Esophagus muscularis mucosa (tissue), 4 donors: ENCODE data around the gene TFAP2A. TPM values are rescaled to one million over a fixed set of nuclear protein-coding genes. Genes with fewer than 3 reads are reported as not detected.

Experiments used
- DNase-seq: peaks from one replicate; pipeline ENCODE4 v3.0.0-alpha.2; 2017; ENCODE audit errors: extremely low spot score
- H3K27ac ChIP-seq, 4 donors: fragments of 200-600 bp; sonication (generic); replicated peaks in 1 of 4; 1 replicate in 3 of 4; 2 replicates in 1 of 4; pipeline ENCODE4 v1.5.1; 2016 to 2019; ENCODE audit warnings: mild to moderate bottlenecking in 1 of 4
- H3K27me3 ChIP-seq, 4 donors: fragments of 200-600 bp; sonication (generic); one replicate each; pipeline versions ENCODE4 v1.5.1 to v1.6.0; 2016 to 2019
- H3K36me3 ChIP-seq, 4 donors: fragments of 200-600 bp; sonication (generic); one replicate each; pipeline ENCODE4 v1.5.1; 2016 to 2019
- H3K4me1 ChIP-seq, 4 donors: fragments of 200-600 bp; sonication (generic); one replicate each; pipeline ENCODE4 v1.5.1; 2016 to 2019
- H3K4me3 ChIP-seq, 4 donors: fragments of 200-600 bp; sonication (generic); 1 replicate in 2 of 4; 2 replicates in 2 of 4; pipeline ENCODE4 v1.5.1; 2016 to 2019; ENCODE audit warnings: mild to moderate bottlenecking in 4 of 4, moderate library complexity in 1 of 4
- H3K9me3 ChIP-seq, 4 donors: fragments of 200-600 bp; sonication (generic); 1 replicate in 3 of 4; 2 replicates in 1 of 4; pipeline ENCODE4 v1.5.1; 2016 to 2019
- EP300 ChIP-seq: sonication (generic); formaldehyde crosslinking; IDR thresholded peaks from one replicate; pipeline ENCODE4 v1.6.1; 2017; ENCODE audit warnings: antibody characterized with exemption
- POLR2A ChIP-seq: fragments of 450-650 bp; IDR thresholded peaks from one replicate; pipeline ENCODE4 v1.6.1; 2017; ENCODE audit warnings: antibody characterized with exemption, moderate library complexity, mild to moderate bottlenecking, low read depth
- POLR2AphosphoS5 ChIP-seq, 2 donors: sonication (generic); formaldehyde crosslinking; IDR thresholded peaks; one replicate each; pipeline ENCODE4 v1.6.1; 2017; ENCODE audit warnings: antibody characterized with exemption in 2 of 2
- WGBS: methylation state at CpG from one replicate; pipeline ENCODE4 v1.1.5; 2018; 5-methylcytosine and 5-hydroxymethylcytosine counted together
- intact Hi-C: fragments of 100-400 bp; cut with DNase I; formaldehyde crosslinking; loops from one replicate; pipeline ENCODE4 v1.15.1; 2023
- total RNA-seq, 4 donors: library from RNA; depleted of rRNA; stranded (reverse); fragments of >200 nt; gene quantifications; one replicate each; pipeline versions ENCODE4 v1.1.0 to v1.2.1, GENCODE V29; 2016
- TF ChIP-seq, protein P1 (sequence below), 3 experiments: fragments of 200-600 bp in 2 of 3; fragments of 450-650 bp in 1 of 3; sonication (generic) in 2 of 3; IDR thresholded peaks; one replicate each; pipeline ENCODE4 v1.5.1; 2017 to 2019; ENCODE audit warnings: antibody characterized with exemption in 3 of 3, mild to moderate bottlenecking in 2 of 3, moderate library complexity in 1 of 3

The TFAP2A gene
- total RNA-seq, 4 donors from 2014 or later = 0.69 to 3.0 (median 1.3) TPM

DNA sequence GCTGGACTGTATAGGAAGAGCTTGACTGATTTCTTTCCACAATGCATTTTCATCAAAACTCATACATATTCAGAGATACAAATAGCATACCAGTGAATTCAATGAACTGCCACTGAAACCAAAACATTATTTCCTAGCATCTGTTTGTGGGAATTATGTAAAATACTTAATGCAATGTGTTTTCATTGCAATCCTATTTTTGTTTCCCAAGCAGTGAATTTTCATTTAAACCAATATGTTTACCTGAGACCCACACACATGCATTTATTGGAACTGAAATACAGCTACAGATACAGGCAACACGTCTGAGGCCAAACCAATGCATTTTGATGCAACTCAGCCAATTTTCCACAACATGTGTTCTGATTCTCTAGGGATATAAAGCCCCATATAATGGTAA is 33.2 kb upstream of the TFAP2A start:
- 47% methylated on average over 1 of the region's 1 CpG for WGBS
- no peaks in the 10 kb centered on the region for H3K36me3 ChIP-seq
- H3K27ac ChIP-seq = no peak overlapping the region
- DNase-seq = no peak
- no peaks in the 10 kb centered on the region for H3K4me1 ChIP-seq
- peaks cover 0 to 30% (median 2%) of the 10 kb centered on the region in 4 donors for H3K27me3 ChIP-seq
- intact Hi-C loops = no loop called here
- H3K9me3 ChIP-seq = no peaks in the 10 kb centered on the region
- no peak for TF ChIP-seq EP300
- no peak overlapping the region for H3K4me3 ChIP-seq

GRCh38 chr6:10446548-10446947 is 31.7 kb upstream of the TFAP2A start:
- DNase-seq = no peak
- no peak overlapping the region for H3K4me3 ChIP-seq
- WGBS = 89% methylated on average over 1 of the region's 1 CpG
- H3K27me3 ChIP-seq = peaks cover 0 to 43% (median 2%) of the 10 kb centered on the region in 4 donors
- intact Hi-C loops = no loop called here
- TF ChIP-seq POLR2A = no peak
- TF ChIP-seq, protein P1, sequence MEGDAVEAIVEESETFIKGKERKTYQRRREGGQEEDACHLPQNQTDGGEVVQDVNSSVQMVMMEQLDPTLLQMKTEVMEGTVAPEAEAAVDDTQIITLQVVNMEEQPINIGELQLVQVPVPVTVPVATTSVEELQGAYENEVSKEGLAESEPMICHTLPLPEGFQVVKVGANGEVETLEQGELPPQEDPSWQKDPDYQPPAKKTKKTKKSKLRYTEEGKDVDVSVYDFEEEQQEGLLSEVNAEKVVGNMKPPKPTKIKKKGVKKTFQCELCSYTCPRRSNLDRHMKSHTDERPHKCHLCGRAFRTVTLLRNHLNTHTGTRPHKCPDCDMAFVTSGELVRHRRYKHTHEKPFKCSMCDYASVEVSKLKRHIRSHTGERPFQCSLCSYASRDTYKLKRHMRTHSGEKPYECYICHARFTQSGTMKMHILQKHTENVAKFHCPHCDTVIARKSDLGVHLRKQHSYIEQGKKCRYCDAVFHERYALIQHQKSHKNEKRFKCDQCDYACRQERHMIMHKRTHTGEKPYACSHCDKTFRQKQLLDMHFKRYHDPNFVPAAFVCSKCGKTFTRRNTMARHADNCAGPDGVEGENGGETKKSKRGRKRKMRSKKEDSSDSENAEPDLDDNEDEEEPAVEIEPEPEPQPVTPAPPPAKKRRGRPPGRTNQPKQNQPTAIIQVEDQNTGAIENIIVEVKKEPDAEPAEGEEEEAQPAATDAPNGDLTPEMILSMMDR (IDR thresholded peaks at IDR 0.05) = no peak
- no peak for TF ChIP-seq EP300
- TF ChIP-seq POLR2AphosphoS5 (IDR thresholded peaks at IDR 0.05) = no peak
- H3K4me1 ChIP-seq = no peaks in the 10 kb centered on the region
- H3K36me3 ChIP-seq = no peaks in the 10 kb centered on the region
- no peak overlapping the region for H3K27ac ChIP-seq
- H3K9me3 ChIP-seq = no peaks in the 10 kb centered on the region

- Histone ChIP-seq H3K4me1 (no peaks in the 10 kb centered on the region), H3K4me3 (no peak overlapping the region), H3K36me3 (no peaks in the 10 kb centered on the region), H3K9me3 (no peaks in the 10 kb centered on the region), H3K27ac (no peak overlapping the region), H3K27me3 (peaks cover 0 to 42% (median 0%) of the 10 kb centered on the region in 4 donors)
- TF ChIP-seq EP300 (no peak), POLR2AphosphoS5 (IDR thresholded peaks at IDR 0.05) (no peak), POLR2A (no peak)
- TF ChIP-seq, protein P1 (IDR thresholded peaks at IDR 0.05) = no peak
- intact Hi-C loops = no loop called here
- WGBS = 87% methylated on average over 3 of the region's 3 CpGs
- no peak for DNase-seq
Measured at GRCh38 chr6:10441655-10442009, 26.8 kb upstream of the TFAP2A start.

DNA sequence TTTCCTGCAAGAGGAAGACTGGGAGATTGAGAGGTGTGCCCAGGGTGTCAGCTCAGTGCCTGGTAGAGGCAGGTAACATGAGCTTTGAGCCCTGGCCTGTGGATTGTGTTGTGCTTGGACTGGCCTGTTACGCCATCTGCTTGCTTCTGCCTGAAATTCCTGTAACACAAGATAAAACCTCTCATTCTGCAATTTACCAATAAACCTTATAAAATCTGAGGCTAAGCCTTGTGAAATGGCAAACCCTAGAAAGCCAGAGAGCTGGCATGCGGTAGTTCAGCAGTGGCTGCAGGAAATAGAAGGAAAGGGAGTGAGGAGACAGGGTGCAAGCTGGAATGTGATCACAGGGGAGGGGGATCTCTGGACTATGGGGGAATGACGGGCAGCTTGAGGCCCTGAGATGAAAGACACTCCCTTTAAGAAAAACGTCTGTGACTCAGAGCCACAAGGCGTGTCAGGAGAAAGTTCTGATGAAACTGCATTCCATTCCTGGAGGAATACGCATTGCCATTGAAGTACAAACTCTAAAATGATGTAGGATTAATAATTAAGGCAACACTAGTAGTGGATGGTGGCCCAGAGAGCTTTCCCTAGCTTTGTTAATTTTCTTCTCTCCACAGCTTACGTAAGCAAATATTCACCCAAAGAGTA is 26.3 kb upstream of the TFAP2A start:
- peaks cover 0 to 42% (median 0%) of the 10 kb centered on the region in 4 donors for H3K27me3 ChIP-seq
- H3K36me3 ChIP-seq = no peaks in the 10 kb centered on the region
- H3K4me1 ChIP-seq = no peaks in the 10 kb centered on the region
- TF ChIP-seq POLR2A (no peak), EP300 (no peak), POLR2AphosphoS5 (IDR thresholded peaks at IDR 0.05) (no peak)
- TF ChIP-seq, protein P1 (IDR thresholded peaks at IDR 0.05) = no peak
- H3K4me3 ChIP-seq = no peak overlapping the region
- no peaks in the 10 kb centered on the region for H3K9me3 ChIP-seq
- 68% methylated on average over 7 of the region's 7 CpGs for WGBS
- H3K27ac ChIP-seq = no peak overlapping the region
- intact Hi-C loops = no loop called here
- no peak for DNase-seq

- TF ChIP-seq POLR2AphosphoS5 (IDR thresholded peaks at IDR 0.05) (no peak), EP300 (no peak), POLR2A (no peak)
- TF ChIP-seq, protein P1 (IDR thresholded peaks at IDR 0.05) = no peak
- H3K27ac ChIP-seq = no peak overlapping the region
- intact Hi-C loops = loop anchor here (5.0 kb wide), 1 partner anchor 1456 kb away; no protein-coding TSS in a partner anchor
- H3K36me3 ChIP-seq = no peaks in the 10 kb centered on the region
- no peak overlapping the region for H3K4me3 ChIP-seq
- H3K27me3 ChIP-seq = peaks cover 0 to 40% (median 0%) of the 10 kb centered on the region in 4 donors
- H3K9me3 ChIP-seq = no peaks in the 10 kb centered on the region
- H3K4me1 ChIP-seq = no peaks in the 10 kb centered on the region
- WGBS = 92% methylated on average over 3 of the region's 3 CpGs
- DNase-seq = no peak
Measured at GRCh38 chr6:10437891-10438290, 23.0 kb upstream of the TFAP2A start.
